Caco-2 (cell line): Measurements from ENCODE around the gene AGPAT2. TPM values are rescaled to one million over a fixed set of nuclear protein-coding genes. Genes with fewer than 3 reads are reported as not detected.

ENCODE experiments used
- BruUV-seq: library from RNA; stranded (reverse); fragments of 400-500 nt; replicated peaks from 2 replicates; lab custom pipeline; 2021; lab: Mats Ljungman, UMichigan
- CTCF ChIA-PET: fragments of 300-600 bp; sonication (Branson Sonifier 250); formaldehyde crosslinking; loops from one replicate; lab custom pipeline; 2022; ENCODE audit warnings: antibody characterized with exemption; lab: Charles Lee
- POLR2A ChIA-PET: fragments of 300-600 bp; sonication (Branson Sonifier 250); formaldehyde crosslinking; loops from one replicate; lab custom pipeline; 2022; ENCODE audit warnings: antibody characterized with exemption; lab: Charles Lee
- DNase-seq, 2 experiments: peaks; one replicate each; pipeline versions ENCODE4 v3.0.0 to v3.0.0-alpha.2; 2020 to 2022
- H3K27me3 ChIP-seq: replicated peaks from 2 replicates; pipeline ENCODE4 v1.6.0; 2011; ENCODE audit warnings: low read length; ENCODE audit not compliant: control insufficient read depth, insufficient read depth
- H3K36me3 ChIP-seq: 2 replicates; pipeline ENCODE4 v1.5.1; 2011; ENCODE audit warnings: low read length; ENCODE audit not compliant: control insufficient read depth, insufficient read depth
- H3K4me1 ChIP-seq: fragments of 250-450 bp; sonication (Bioruptor Pico); 2 replicates; pipeline ENCODE4 v1.5.1; 2020; ENCODE audit warnings: mild to moderate bottlenecking
- H3K4me3 ChIP-seq: 2 replicates; pipeline ENCODE4 v1.5.1; 2011; ENCODE audit warnings: low read depth, mild to moderate bottlenecking, control low read depth, low read length
- H3K9me3 ChIP-seq: fragments of 250-450 bp; sonication (Bioruptor Pico); 2 replicates; pipeline ENCODE4 v1.5.1; 2020; ENCODE audit warnings: mild to moderate bottlenecking, moderate library complexity
- H3K27ac Mint-ChIP-seq: one replicate; pipeline ENCODE4 v1.8.0; 2022; ENCODE audit warnings: mixed read lengths; ENCODE audit not compliant: unreplicated experiment
- H3K27me3 Mint-ChIP-seq: one replicate; pipeline ENCODE4 v1.8.0; 2022; ENCODE audit warnings: mixed read lengths; ENCODE audit not compliant: insufficient read depth, unreplicated experiment
- H3K36me3 Mint-ChIP-seq: one replicate; pipeline ENCODE4 v1.8.0; 2022; ENCODE audit warnings: mild to moderate bottlenecking, mixed read lengths; ENCODE audit not compliant: insufficient read depth, unreplicated experiment
- H3K4me1 Mint-ChIP-seq: one replicate; pipeline ENCODE4 v1.8.0; 2022; ENCODE audit warnings: low read depth, mixed read lengths; ENCODE audit not compliant: unreplicated experiment
- H3K4me3 Mint-ChIP-seq: one replicate; pipeline ENCODE4 v1.8.0; 2022; ENCODE audit warnings: mild to moderate bottlenecking, moderate library complexity, mixed read lengths; ENCODE audit not compliant: unreplicated experiment
- H3K9me3 Mint-ChIP-seq: one replicate; pipeline ENCODE4 v1.8.0; 2022; ENCODE audit warnings: mixed read lengths; ENCODE audit not compliant: unreplicated experiment
- CTCF ChIP-seq, 2 experiments: fragments of 200-600 bp in 1 of 2; IDR thresholded peaks; 1 replicate in 1 of 2; 2 replicates in 1 of 2; pipeline versions ENCODE4 v1.5.1 to v1.8.0; 2011 to 2022; ENCODE audit warnings: antibody characterized with exemption in 1 of 2, control low read depth in 1 of 2, inconsistent platforms in 1 of 2, low read depth in 1 of 2, low read length in 1 of 2, mild to moderate bottlenecking in 1 of 2, moderate library complexity in 1 of 2; ENCODE audit not compliant: insufficient read depth in 1 of 2, severe bottlenecking in 1 of 2, unreplicated experiment in 1 of 2
- intact Hi-C: fragments of 100-400 bp; cut with micrococcal nuclease; formaldehyde crosslinking; loops from one replicate; pipeline ENCODE4 v1.10.0; 2022; ENCODE audit not compliant: unreplicated experiment
- total RNA-seq: library from RNA; stranded (reverse); gene quantifications from 2 replicates; pipeline ENCODE4 v1.2.3, GENCODE V29; 2022

The AGPAT2 gene
- total RNA-seq, 1 experiment from 2014 or later, result 68.7 TPM

DNA sequence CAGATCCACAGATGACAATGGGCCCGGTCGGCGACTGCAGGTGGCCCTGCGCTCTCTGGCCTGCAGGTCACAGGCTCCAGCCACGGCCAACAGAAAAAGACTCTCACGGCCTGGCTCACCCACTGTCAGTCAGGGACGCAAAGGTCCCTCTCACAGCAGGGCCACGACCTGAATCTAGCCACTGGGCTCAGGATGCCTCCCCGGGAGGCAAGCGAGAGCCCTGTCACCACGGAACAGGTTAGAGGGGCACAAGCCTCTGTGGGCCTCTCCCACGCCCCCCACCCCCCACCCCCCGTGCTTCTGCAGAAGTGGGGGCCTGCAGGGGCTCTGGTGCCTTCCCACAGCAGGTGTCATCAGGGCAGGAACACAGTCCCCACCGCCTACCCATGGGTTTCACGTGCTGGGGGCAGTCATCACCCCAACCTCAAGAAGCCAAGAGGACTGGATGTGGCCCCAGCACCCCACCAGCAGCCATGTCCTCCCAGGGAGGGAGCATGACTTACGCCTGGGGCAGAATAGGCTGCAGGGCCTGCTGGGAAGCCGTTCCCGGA lies 41.8 kb downstream of the AGPAT2 start:
- Mint-ChIP-seq H3K27me3 (no peaks in the 10 kb centered on the region), H3K36me3 (peaks cover 5% of the 10 kb centered on the region), H3K4me1 (no peaks in the 10 kb centered on the region), H3K27ac (no peak overlapping the region), H3K9me3 (no peaks in the 10 kb centered on the region), H3K4me3 (no peak overlapping the region)
- peaks cover 13% of the 10 kb centered on the region for H3K4me1 ChIP-seq
- BruUV-seq, result no TSS peak
- H3K36me3 ChIP-seq, result no peaks in the 10 kb centered on the region
- DNase-seq, result peak in 1 of 2 experiments; percentile 34
- TF ChIP-seq CTCF (IDR thresholded peaks at IDR 0.05; ENCODE audit: insufficient read depth in 1 of 2, low read depth in 1 of 2, low read length in 1 of 2, severe bottlenecking in 1 of 2, unreplicated experiment in 1 of 2), result no peak
- no peaks in the 10 kb centered on the region for H3K27me3 ChIP-seq
- no peak overlapping the region for H3K4me3 ChIP-seq
- ChIA-PET CTCF (no interaction called here), POLR2A (no interaction called here)
- H3K9me3 ChIP-seq, result no peaks in the 10 kb centered on the region
- intact Hi-C loops, result no loop called here

DNA sequence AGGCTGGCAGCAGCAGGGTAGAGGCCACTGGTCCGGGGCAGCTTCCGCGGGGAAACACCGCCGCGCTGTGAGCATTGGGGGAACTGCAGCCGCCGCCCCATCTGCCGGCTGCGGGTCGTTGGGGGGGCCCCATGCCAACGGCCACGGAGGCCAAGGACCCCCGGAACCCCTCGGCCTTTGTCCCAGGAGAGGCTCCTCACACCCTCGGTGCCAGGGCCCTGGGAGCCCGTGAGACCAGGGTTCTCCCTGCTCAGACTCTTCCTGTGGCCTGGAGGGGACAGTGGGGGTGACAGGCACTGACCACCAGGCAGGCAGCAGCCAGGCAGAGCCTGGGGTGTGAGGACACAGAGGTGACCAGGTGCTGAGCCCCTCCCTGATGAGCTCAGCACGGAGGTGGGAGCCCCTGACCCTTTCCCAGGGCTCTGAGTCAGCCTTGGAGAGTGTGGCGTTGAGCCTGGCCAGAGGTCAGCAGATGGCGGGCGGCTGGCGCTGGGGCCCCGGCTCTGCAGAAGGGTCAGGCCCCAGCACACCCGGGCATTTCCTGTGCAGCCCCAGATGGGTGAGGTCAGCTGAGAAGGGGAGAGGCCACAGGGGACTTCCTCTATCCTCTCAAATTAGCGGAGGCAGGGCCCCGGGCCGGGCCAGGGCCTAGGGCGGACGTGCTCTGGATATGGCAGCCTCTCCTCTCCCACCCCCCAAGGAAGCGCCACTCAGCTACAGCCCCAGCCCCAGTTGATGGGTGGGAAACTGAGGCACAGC lies 42.5 kb downstream of the AGPAT2 start:
- Mint-ChIP-seq H3K4me1 (no peaks in the 10 kb centered on the region), H3K27me3 (no peaks in the 10 kb centered on the region), H3K9me3 (no peaks in the 10 kb centered on the region), H3K4me3 (no peak overlapping the region), H3K27ac (no peak overlapping the region), H3K36me3 (peaks cover 5% of the 10 kb centered on the region)
- ChIA-PET CTCF (interaction anchor here (0.6 to 1.1 kb wide), 3 partner anchors 27 to 1441 kb away, joined by 3 to 7 read pairs (median 4); no protein-coding TSS in a partner anchor), POLR2A (no interaction called here)
- H3K4me1 ChIP-seq, result peaks cover 13% of the 10 kb centered on the region
- no peaks in the 10 kb centered on the region for H3K36me3 ChIP-seq
- intact Hi-C loops, result loop anchor here (5.0 kb wide), 1 partner anchor 498 kb away; no protein-coding TSS in a partner anchor
- TF ChIP-seq CTCF (IDR thresholded peaks at IDR 0.05; ENCODE audit: insufficient read depth in 1 of 2, low read depth in 1 of 2, low read length in 1 of 2, severe bottlenecking in 1 of 2, unreplicated experiment in 1 of 2), result peak; percentile 44 to 50
- no peaks in the 10 kb centered on the region for H3K27me3 ChIP-seq
- H3K4me3 ChIP-seq, result no peak overlapping the region
- peak; percentile 51 to 63 for DNase-seq
- BruUV-seq, result no TSS peak
- H3K9me3 ChIP-seq, result no peaks in the 10 kb centered on the region

- no peak overlapping the region for H3K4me3 ChIP-seq
- no peak overlapping the region for H3K4me3 Mint-ChIP-seq
- no peaks in the 10 kb centered on the region for H3K27me3 Mint-ChIP-seq
- ChIA-PET POLR2A (no interaction called here), CTCF (interaction anchor here (0.6 to 1.1 kb wide), 3 partner anchors 27 to 1440 kb away, joined by 3 to 7 read pairs (median 4); no protein-coding TSS in a partner anchor)
- intact Hi-C loops, result loop anchor here (5.0 kb wide), 1 partner anchor 498 kb away; no protein-coding TSS in a partner anchor
- no peak for DNase-seq
- no TSS peak for BruUV-seq
- no peaks in the 10 kb centered on the region for H3K4me1 Mint-ChIP-seq
- no peak for TF ChIP-seq CTCF (IDR thresholded peaks at IDR 0.05; ENCODE audit: insufficient read depth in 1 of 2, low read depth in 1 of 2, low read length in 1 of 2, severe bottlenecking in 1 of 2, unreplicated experiment in 1 of 2)
- no peaks in the 10 kb centered on the region for H3K27me3 ChIP-seq
- H3K4me1 ChIP-seq, result peaks cover 13% of the 10 kb centered on the region
- H3K9me3 Mint-ChIP-seq, result no peaks in the 10 kb centered on the region
- no peak overlapping the region for H3K27ac Mint-ChIP-seq
- no peaks in the 10 kb centered on the region for H3K36me3 ChIP-seq
- H3K36me3 Mint-ChIP-seq, result peaks cover 5% of the 10 kb centered on the region
- H3K9me3 ChIP-seq, result no peaks in the 10 kb centered on the region
These were observed 43.0 kb downstream of the AGPAT2 start for GRCh38 chr9:136644343-136644592.
